Adipocyte (in vitro differentiated cells): ENCODE results near the gene NT5DC4.
A peak's percentile ranks its signal among the peaks of the same experiment; 100 is the strongest.

Experiments used
- DNase-seq: peaks from one replicate; pipeline ENCODE4 v3.0.0-alpha.2; 2015; ENCODE audit warnings: low read depth
- H3K27me3 ChIP-seq: replicated peaks from 2 replicates; pipeline ENCODE4 v1.7.0; 2013; ENCODE audit warnings: mild to moderate bottlenecking, low read length, moderate library complexity; ENCODE audit not compliant: control insufficient read depth, insufficient read depth
- H3K36me3 ChIP-seq: 2 replicates; pipeline ENCODE4 v1.7.0; 2013; ENCODE audit warnings: low read length, mild to moderate bottlenecking, moderate library complexity; ENCODE audit not compliant: control insufficient read depth, insufficient read depth, severe bottlenecking
- H3K4me1 ChIP-seq: 2 replicates; pipeline ENCODE4 v1.7.0; 2013; ENCODE audit warnings: mild to moderate bottlenecking, low read length, moderate library complexity; ENCODE audit not compliant: control insufficient read depth, insufficient read depth
- H3K4me3 ChIP-seq: 2 replicates; pipeline ENCODE4 v1.7.0; 2013; ENCODE audit warnings: mild to moderate bottlenecking, low read length, moderate library complexity
- H3K9ac ChIP-seq: 2 replicates; pipeline ENCODE4 v1.7.0; 2013; ENCODE audit warnings: mild to moderate bottlenecking, low read length, moderate library complexity
- H3K9me3 ChIP-seq: 2 replicates; pipeline ENCODE4 v1.7.0; 2013; ENCODE audit warnings: mild to moderate bottlenecking, low read length, moderate library complexity; ENCODE audit not compliant: control insufficient read depth

The NT5DC4 gene

DNA sequence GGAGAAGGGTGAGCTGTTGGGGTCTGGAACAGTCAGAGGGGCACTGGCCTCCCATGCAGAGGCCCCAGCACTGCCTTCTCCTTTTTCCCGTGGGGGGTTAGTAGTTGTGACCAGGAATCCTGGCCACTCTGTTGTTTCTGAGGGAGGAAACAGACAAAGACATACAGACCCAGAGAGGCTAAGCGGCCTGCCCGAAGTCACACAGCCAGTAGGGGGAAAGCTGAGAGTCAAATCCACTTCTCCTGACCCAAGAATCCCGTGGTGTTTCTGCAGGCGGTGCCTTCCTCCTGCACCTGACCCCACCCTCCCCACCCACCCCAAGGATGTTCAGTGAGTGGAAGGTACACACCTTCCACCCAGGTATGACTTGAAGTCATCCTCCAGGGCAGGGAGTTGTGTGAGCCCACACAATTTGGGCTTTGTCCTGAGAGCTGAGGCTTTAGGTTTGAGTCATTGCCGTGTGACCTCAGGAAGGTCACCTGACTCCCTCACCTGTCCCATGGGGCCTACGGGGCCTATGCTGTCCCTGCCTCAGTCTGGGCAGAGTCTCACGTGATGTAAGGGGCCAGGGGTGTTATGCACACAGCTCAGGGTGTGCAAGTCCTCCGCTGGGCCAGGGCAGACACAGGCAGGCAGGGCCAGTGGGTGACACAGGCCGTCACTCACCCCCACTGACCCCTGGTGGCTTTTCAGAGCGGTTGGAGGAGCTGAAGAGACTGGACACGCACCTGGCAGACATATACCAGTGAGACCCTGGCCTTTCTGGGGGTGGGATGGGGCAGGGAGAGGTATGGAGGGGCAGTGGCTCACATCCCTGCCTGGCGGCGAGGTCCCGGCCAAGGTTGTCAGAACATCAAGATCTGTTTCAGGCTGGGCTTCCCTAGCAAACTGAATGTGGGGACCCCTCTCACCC lies 5.0 kb downstream of the NT5DC4 start:
- Histone ChIP-seq H3K4me1 (no peaks in the 10 kb centered on the region), H3K9me3 (no peaks in the 10 kb centered on the region), H3K36me3 (no peaks in the 10 kb centered on the region), H3K9ac (peak overlapping the region; percentile 53), H3K4me3 (no peak overlapping the region), H3K27me3 (peaks cover 3% of the 10 kb centered on the region)
- DNase-seq: no peak

GRCh38 chr2:112726487-112727190 lies 5.8 kb downstream of the NT5DC4 start:
- Histone ChIP-seq H3K4me1 (no peaks in the 10 kb centered on the region), H3K4me3 (no peak overlapping the region), H3K9me3 (no peaks in the 10 kb centered on the region), H3K9ac (peak overlapping the region; percentile 53), H3K36me3 (no peaks in the 10 kb centered on the region), H3K27me3 (no peaks in the 10 kb centered on the region)
- DNase-seq: peak; percentile 97

GRCh38 chr2:112727276-112728028 lies 6.6 kb downstream of the NT5DC4 start:
- Histone ChIP-seq H3K27me3 (no peaks in the 10 kb centered on the region), H3K9me3 (no peaks in the 10 kb centered on the region), H3K36me3 (no peaks in the 10 kb centered on the region), H3K4me3 (no peak overlapping the region), H3K9ac (no peak overlapping the region), H3K4me1 (no peaks in the 10 kb centered on the region)
- no peak for DNase-seq

DNA sequence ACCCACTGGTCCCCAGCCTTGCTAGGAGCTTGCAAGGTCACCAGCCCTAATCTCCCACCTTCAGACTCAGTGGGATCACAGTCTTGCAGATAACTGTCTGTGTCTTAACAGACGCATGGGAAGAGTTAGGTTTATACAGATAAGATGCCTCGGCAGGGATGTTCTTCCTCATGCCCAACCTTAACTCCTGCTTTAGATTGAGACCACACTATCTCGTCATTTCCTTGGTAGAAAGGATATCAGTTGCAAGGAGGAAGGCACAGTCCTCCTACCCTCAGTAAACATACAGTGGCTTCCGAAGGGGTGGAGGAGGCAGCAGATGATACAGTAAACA lies 7.2 kb downstream of the NT5DC4 start:
- Histone ChIP-seq H3K9ac (no peak overlapping the region), H3K4me3 (no peak overlapping the region), H3K4me1 (no peaks in the 10 kb centered on the region), H3K9me3 (no peaks in the 10 kb centered on the region), H3K36me3 (no peaks in the 10 kb centered on the region), H3K27me3 (no peaks in the 10 kb centered on the region)
- DNase-seq: no peak

GRCh38 chr2:112728378-112729175 lies 7.8 kb downstream of the NT5DC4 start:
- no peak overlapping the region for H3K4me3 ChIP-seq
- no peaks in the 10 kb centered on the region for H3K36me3 ChIP-seq
- no peaks in the 10 kb centered on the region for H3K27me3 ChIP-seq
- H3K4me1 ChIP-seq: no peaks in the 10 kb centered on the region
- no peak for DNase-seq
- H3K9ac ChIP-seq: no peak overlapping the region
- H3K9me3 ChIP-seq: no peaks in the 10 kb centered on the region

GRCh38 chr2:112730216-112730615 lies 9.4 kb downstream of the NT5DC4 start:
- no peak for DNase-seq
- H3K27me3 ChIP-seq: no peaks in the 10 kb centered on the region

DNA sequence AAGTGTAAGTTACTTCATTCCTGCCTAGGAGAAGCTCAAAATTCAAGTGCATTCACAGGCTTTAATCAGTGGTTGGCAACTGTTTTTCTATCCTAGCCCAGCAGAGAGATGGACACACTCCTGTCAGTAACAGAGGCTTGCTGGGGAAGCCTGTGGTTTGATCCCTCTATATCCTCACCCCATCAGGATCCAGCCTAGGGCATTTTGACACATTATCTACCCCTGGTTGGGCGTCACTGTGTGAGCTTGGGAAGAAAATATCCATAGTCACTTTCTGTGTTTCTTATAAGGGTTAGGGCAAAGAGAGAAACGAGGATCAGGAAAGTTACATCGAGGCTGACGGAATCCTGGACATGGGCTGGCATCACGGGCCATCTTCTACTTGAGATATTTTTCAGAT lies 10.0 kb downstream of the NT5DC4 start:
- H3K36me3 ChIP-seq: no peaks in the 10 kb centered on the region
- no peaks in the 10 kb centered on the region for H3K27me3 ChIP-seq
- no peak overlapping the region for H3K9ac ChIP-seq
- no peak for DNase-seq
- H3K9me3 ChIP-seq: no peaks in the 10 kb centered on the region
- H3K4me3 ChIP-seq: no peak overlapping the region
- H3K4me1 ChIP-seq: no peaks in the 10 kb centered on the region

More at GRCh38 chr2:112730216-112730615, 9.4 kb downstream of the NT5DC4 start:
- H3K4me1 ChIP-seq: no peaks in the 10 kb centered on the region
- no peak overlapping the region for H3K9ac ChIP-seq
- H3K36me3 ChIP-seq: no peaks in the 10 kb centered on the region
- H3K4me3 ChIP-seq: no peak overlapping the region
- no peaks in the 10 kb centered on the region for H3K9me3 ChIP-seq

DNA sequence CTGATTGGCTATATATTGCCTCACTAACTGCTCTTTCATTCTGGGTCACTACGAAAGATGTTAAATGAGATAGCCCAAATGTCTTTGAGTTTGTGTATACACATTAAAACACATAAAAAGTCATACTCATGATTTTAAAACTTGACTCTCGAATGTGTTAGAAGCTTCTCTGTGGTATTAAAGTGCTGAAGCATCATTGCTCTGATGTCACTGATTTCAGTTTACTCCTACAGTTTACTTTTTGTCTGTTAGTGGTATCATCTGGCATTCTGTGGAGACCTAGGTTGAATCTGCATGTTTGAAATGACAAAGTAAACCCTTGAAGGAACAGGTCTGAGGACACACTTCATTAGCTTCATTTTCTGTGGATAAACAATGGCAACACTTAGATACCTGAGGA lies 10.7 kb downstream of the NT5DC4 start:
- no peak for DNase-seq

GRCh38 chr2:112733456-112733855 lies 12.6 kb downstream of the NT5DC4 start:
- Histone ChIP-seq H3K36me3 (no peaks in the 10 kb centered on the region), H3K9ac (no peak overlapping the region), H3K4me1 (no peaks in the 10 kb centered on the region), H3K4me3 (no peak overlapping the region), H3K27me3 (no peaks in the 10 kb centered on the region), H3K9me3 (no peaks in the 10 kb centered on the region)
- DNase-seq: no peak

More for the DNA sequence above, 10.7 kb downstream of the NT5DC4 start:
- Histone ChIP-seq H3K9me3 (no peaks in the 10 kb centered on the region), H3K36me3 (no peaks in the 10 kb centered on the region), H3K9ac (no peak overlapping the region), H3K4me1 (no peaks in the 10 kb centered on the region), H3K27me3 (no peaks in the 10 kb centered on the region), H3K4me3 (no peak overlapping the region)

GRCh38 chr2:112733871-112734270 lies 13.1 kb downstream of the NT5DC4 start:
- H3K9me3 ChIP-seq: no peaks in the 10 kb centered on the region
- H3K4me3 ChIP-seq: no peak overlapping the region
- DNase-seq: no peak
- no peak overlapping the region for H3K9ac ChIP-seq
- no peaks in the 10 kb centered on the region for H3K27me3 ChIP-seq
- H3K4me1 ChIP-seq: no peaks in the 10 kb centered on the region
- H3K36me3 ChIP-seq: no peaks in the 10 kb centered on the region
